Measurements from ENCODE around the gene ADAM33.

Gene ADAM33

DNA sequence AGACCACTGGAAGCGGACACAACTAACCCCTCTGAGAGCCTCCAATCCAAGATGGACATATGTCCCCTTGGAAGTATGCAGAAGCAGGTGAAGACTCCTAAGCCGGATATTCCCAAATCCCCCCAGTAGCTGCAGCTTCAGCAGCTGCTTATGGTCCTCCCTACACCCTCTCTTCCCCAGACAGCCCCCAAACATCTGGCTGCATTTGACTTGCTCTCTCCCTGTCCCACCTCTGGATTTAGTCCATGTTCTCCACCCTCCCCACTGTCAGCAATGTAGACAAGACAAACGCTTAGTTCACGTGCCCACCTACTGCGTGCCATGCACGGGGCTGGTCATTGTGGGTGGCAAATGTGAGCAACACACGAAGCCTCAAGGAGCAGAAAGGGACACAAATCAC lies 4.6 kb upstream of the ADAM33 start:
- no peak for DNase-seq

DNA sequence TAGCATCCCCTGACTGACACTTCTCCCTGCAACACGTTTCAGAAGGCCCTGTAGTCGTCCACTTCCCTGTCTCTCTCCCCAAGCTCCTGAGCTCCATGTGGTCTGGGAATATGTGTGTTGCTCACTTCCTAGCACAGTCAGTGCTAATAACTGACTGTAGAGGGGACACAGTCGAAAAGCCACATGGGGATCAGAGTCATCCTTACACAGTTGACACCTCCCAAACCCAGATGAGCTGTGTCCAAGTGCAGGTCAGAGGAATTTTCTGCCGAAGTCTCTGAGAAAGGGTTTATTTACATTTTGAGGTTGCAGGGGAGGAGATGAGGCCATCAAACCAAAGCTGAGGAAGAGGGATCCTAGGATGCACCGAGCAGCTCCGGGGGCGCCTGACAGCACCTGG lies 3.5 kb upstream of the ADAM33 start:
- DNase-seq = no peak

DNA sequence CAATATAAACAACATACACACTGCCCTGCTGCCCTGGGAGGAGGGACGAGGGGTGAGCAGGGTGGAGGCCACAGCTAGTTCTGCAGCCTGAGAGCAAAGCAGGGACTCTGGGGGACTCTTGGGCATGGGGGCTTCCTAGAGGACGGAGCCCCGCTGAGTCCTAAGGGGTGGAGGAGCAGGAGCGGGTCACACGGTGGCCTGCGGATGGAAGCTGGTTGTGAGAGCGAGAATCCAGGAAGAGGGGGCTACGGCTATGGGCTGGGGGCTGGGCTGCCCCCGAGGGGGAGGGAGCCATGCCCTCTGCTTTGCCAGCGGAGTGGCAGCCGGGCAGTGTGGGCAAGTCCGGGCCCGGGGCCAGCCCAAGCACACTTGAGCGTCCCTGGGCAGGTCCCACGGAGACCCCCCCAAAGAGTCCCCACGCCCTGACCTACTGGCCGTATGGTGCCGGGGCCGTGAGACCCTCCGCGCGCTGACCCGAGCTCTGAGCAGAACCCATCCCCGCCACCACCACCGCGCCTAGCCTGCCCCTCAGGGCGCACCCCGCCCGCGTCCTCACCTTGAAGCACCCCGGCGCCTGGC lies 369 bp downstream of the ADAM33 start:
- no peak for DNase-seq

DNA sequence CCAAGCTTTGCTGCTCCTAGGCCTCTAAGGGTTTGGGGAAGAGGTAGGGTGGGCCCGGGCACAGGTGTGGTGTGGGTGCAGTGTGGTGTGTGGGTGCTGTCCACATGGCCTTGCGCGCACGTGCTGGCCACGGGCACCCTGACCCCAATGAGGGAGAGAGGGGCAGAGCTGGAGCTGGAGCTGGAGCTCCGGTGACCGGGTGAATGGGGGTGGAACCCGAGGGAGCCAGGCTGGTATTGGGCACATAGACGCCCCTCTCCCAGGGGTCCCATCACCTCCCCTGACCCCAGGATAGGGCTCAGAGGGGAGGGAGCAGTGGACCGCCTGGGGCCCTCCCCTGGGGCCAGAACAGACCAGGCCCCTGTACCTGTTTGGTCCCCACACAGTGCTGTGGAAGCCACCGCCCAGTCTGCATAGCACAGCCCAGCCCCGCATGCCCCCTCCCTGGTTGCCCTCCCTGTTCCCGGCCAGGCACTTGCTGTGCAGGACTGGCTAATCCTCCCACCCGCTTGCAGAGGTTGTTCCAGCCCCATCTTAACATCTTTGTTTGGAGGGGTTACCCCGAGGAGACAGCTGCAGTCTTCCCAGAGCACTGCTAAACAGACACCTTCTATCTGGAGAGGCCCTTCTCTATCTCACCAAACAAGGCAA lies 984 bp downstream of the ADAM33 start:
- DNase-seq = no peak

DNA sequence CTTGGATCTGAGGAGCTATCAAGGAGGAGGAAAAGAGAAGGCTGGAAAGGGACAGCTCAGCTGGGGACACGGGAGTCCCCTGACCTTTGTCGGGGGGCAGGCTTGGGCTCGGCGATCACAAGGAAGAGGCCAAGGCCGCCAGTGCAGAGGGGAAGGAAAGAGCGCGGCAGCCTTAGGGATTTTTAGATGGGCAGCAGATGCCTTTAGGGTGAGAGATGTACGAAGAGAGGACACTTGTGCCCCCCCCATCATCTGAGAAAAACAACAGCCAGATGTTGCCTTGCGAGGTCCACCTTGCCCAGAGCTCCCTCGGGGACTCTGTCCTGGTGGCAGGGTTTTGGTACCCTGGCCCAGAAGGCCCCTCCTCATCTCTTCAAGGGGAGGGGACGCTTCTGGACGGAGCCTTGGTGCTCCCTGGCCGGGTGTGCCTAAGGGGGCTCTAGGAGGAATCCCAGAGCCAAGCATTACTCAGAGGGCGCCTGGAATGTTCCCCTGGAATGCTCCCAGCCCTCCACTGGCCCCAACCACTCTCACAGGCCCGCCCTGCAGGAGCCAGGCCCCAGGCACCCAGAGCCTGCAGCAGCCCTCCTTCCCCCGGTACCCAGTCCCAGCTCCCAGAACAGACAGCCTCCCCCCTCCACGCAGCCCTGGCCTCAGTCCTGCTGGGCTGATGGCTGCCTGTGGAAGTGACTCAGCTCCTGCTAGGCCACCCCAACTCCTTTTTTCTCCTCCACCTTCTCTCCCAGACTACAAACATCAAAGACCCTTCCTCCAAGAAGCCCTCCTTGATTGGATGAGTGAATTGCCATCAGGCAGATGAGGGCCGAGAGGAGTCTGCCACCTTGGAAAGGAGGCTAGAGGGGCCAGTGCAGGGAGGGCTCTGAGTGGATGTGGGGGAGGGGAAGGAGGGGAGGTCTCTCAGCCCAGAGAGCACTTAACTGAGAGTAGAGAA lies 1.8 kb downstream of the ADAM33 start:
- DNase-seq = no peak

DNA sequence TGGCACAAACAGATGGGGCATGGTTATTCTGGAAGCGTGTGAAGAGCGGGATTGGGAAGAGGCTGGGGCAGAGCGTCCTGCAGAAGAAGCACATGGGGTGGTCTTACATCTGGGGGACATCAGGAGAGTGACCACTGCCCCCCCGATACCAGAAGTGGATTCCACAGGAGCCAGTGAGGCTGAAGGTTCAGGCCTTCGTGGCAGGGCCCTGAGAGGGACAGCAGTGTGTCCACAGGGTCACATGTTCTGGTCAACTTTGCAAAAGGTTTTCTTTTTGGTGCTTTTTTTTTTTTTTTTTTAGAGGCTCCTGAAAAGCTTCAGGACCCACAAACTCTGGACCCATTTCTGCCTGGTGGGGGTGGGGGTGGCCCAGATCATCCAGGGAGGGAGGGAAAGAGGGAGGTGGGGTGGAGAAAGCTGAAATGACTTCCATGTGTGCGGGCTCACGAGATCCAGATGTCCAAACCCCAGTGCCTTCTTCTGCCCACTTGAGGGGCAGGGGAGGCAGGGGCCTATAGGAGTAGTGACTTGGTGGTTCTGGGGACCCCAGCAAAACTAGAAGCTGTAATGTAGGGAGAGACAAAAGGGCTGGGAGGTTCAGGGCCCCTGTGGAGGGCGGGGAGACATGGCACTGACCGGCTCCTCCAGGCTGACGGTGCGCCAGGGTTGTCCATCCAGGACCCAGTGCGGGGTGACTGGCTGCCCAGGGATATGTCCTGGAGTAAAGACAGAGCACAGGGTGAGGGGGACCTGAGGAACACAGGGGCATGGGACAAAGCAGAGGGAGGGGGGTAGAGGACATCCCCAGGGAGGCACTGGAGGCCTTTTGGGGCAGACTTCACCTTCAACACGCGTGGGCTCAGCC lies 2.7 kb downstream of the ADAM33 start:
- no peak for DNase-seq

DNA sequence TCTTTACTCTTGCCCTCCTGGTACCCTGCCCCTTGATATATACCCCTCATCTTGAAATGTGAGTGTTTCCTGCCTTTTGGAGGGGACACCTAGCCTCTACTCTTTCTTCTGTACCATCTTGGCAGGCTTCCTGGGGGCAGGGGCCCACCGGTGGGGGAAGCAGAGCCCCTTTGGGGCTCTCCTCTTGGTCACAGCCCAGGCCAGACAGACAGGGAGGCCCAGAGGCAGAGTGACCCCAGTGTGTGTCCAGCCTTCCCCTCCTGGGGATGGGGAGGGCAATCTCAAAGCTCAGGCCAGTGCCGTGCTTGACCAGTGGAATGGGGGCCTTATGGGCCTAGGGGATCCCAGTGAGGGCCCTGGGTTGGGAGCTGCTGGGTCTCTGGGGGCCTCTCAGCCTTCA lies 3.6 kb downstream of the ADAM33 start:
- no peak for DNase-seq

DNA sequence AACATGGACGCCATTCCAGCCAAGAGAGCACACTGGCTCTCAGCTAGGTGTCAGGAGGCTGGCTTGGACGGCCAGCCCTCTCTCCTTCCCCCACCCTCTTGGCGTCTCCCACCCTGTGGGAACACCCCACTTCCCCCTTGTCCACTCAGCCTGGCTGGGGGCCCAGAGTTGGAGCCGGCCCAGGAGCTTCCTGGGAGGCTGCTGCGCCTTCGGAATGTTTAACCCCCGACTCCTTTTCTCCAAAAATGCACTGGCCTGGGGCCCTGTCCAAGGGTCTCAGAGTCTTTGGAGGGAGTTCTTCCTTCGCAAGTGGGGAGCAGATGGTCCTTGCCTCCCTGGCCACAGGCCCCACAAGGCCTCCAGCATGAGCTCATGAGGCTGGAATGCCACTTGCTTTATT lies 4.1 kb downstream of the ADAM33 start:
- DNase-seq = peak in 1 of 2 experiments; percentile 50

DNA sequence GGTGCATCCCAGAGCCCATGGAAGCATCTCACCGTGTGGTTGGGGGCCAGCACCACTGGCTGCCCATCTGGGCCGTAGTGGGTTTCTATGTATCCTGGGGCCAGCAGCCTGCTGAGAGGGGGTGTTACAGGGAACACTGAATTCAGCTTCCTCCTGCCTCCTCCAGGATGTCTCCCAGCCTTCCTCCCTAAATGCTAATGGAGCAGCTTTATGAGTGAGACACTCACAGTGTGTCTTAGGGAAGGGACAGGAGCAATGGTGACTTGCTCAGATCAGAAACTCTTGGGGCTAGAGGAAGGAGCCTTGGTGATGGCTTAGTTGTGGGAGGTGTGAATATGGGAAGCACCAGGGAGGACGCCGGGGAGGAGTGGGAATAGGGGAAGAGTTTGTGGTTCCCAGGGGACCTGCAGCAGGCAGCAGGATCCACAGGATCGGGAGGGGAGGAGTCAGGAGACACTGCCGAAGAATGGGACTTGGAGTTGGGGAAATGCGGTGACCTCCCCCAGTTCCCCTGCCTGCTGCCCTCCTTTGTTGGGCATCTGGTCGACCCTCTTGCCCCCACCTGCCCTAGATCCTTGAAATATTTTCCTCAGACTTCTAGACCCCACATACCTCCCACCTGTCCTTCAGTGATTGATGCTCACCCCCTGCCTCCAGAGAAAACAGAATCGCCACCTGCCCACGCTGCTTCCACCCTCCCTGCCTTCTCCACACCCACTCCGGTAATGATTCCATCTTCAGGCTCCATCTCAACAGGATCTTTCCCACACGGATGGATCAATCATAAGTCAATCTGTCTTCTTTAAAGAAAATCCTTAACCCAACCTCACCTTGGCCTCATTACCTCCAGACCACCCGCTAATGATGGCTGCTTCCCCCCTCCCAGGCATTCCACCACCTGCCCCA lies 6.6 kb downstream of the ADAM33 start:
- no peak for DNase-seq

DNA sequence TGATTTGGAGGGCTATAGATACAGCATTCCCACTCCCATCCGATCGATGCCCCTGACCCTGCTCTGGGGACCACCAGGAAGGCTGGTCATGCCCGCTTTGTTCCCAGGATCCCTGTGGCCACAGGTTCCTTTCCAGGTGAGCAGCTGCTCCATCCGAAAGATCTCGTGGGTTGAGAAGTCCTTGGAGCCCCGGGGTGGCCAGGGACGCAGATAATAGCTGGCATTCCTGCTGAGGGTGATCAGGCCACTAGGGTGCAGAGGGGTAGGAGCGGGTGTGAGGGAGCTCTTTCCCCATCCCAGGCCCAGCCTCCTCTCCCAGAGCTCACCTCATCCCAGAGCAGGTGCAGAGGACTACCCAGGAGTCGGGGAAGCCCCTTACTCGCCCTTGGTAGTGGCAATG lies 7.4 kb downstream of the ADAM33 start:
- DNase-seq = no peak

DNA sequence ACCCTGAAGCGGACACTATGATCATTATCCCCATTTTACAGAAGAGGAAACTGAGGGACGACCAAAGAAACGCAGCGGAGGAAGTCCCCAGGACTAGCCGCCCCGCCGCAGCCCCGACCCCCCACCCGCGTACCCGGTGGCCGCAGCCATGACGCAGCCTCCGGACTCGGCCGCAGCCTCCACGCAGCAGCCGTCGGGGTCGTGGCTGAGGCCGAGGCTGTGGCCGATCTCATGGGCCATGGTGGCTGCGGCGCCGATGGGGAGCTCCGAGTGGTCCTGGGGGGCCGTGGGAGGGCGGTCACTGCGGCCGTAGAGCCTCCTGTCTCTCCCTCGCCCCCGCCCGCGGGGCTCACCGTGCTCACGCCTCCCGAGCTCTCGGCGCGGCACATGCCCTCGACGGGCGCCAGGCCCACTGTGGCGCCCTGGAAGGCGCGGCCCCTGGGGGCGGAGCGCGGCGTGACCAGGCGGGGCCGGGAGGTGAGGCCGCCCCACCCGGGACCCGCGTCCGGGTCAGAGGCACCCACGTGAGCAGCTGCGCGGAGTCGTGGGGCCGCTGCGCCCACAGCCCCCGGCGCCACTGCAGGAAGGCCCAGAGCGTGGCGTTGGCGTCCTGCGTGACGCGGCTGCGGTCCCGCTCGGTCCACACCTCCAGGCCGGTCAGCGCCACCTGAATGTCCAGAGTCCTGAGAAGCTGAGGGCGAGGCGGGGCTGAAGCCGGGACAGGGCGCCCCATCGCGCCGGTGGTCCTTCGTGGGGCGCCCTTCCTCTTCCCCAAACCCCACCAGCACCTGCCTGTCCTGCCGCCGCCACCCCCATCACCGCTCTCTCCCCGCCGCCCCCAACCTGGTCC lies 8.4 kb downstream of the ADAM33 start:
- no peak for DNase-seq

DNA sequence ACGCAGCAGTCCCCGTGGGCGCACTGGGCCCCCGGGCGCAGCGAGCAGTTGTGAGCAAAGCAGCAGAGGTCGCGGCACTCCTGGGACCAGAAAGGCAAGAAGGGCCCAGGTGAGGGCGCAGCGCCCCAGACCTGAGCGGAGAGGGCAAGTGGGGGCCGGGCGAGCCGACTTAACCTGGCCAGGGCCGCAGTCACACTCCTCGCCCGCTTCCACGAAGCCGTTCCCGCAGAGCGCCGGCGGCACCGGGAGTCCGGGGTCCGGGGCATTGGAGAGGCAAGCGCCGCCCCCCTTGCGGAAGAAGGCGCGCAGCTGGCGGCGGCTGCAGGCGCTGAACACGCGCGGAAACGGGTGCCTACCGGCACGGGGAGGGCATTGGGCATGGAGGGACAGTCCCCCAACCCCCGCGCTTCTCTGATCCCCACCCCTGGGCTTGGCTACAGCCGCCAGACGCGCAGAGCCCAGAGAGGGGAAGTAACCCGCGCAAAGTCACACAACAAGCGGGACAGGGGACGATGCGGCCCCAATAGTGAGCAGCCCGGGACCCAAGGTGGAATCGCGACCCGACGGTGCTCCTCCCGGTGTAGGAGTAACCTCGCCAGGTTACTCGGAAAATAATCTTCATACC lies 9.2 kb downstream of the ADAM33 start:
- DNase-seq = no peak

DNA sequence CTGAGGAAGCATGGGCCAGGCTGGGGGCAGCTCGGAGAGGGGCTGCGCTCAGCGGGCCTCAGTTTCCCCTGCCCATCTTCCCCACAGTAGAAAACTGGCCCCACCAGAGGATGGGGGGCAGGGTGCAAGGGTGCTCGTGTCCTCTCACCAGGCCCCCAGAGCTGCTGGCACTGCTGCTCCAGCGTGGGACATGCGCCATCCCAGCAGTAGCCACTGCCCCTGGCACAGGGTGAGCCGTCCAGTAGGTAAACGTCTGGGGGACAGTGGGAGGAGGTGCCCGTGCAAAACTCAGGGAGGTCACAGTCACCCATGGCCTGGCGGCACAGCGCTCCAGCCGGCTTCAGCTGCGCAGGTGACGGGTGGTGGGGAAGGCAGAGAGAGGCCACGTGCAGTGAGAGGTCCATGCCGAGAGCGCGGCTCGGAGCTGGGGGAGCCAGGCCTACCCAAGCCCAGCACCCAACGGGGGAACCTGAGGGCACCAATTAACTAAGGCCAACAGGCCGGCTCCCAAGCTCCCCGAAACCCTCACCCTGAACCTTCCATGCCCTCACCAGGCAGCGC lies 9.7 kb downstream of the ADAM33 start:
- no peak for DNase-seq

DNA sequence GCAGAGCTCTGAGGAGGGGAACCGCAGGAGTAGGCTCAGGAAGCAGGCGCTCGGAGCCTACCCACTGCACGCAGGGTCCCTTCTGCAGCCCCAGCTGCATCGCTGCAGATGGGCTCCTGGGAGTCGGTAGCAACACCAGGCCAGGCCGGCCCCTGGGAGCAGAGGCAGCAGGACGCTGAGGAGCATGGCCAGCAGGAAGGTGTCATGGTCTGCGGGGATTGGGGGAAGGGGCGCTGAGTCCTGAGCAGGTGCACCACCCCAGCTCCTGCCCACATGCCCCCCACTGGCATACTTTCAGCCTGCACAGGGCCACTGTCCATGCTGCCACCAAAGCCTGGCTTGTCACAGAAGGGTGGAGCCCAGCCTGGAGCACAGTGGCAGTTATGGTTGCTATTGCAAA lies 10.9 kb downstream of the ADAM33 start:
- no peak for DNase-seq

DNA sequence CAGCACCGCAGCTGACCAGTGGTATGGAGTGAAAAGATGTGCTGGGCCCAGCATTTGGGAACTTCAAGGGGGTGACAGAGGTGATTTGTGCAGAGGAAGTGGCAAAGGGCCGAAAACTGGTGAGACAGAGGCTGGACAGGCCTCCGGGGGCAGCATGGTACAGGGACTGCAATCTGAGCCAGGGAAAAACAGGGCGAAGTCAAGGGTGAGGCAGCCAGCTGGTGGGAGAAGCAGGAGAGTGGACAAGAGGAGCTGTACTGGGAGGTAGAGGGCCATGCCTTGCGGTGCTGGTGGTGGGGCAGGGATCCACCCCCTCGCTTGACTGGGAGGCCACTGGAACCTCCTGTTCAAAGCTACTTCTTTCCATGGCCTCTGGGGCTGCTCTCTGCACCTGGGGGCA lies 11.3 kb downstream of the ADAM33 start:
- DNase-seq = no peak

DNA sequence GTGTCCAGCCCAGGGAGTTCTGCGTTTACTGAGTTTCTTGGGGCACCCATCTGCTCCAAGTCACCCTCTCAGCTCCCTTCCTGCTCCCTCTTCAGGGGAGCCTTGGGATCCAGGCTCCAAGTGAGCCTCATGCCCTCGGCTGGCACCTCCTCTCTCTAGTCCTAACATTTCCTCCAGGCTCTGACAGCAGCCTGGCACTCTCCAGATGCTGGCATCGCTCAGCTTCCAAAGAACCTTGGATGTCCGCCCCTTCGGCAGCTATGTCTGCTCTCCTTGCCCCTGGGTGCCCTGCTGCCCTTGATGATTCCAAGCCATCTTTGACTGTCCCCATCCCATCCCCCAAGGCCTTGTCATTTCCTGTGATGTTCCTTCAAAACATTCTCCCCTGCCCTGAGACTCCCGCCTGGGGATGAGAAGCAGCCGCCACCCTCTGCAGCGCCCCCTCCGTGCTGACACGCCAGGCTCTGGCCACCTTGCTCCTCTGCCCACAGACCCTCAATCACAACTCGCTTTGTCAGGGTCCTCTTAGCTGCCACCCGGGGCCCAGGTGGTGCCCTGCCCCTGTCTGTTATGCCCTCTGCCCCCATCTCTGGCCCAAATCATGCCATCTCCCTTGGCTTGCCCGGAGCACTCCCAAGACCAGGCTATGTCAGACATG lies 12.0 kb downstream of the ADAM33 start:
- DNase-seq = no peak

DNA sequence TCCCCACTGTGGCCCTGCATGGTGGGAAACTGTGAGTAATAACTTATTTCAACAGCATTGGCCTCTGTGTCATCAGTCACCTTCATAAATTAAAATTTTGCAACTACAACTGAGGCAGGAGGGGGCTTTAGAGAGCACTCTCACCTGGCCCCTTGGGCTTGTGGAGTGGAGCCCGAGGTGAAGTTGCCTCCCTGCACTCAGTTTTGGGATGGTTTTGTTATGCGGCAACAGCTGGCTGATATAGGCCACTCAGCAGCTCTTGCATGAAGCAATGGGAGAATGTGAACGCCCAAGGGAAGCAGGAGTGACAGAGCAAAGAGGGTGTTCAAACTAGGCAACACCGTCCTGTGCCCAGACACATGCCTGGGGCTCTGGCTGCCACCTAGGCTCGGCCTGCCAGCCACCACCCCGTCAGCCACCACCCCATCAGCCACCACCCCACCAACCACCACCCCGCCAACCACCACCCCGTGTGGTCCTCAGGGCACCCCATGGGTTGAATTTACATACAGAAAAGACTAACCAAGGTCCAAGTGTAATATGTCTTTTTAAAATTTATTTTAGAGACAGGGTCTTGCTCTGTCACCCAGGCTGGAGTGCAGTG lies 14.3 kb downstream of the ADAM33 start:
- DNase-seq = no peak

DNA sequence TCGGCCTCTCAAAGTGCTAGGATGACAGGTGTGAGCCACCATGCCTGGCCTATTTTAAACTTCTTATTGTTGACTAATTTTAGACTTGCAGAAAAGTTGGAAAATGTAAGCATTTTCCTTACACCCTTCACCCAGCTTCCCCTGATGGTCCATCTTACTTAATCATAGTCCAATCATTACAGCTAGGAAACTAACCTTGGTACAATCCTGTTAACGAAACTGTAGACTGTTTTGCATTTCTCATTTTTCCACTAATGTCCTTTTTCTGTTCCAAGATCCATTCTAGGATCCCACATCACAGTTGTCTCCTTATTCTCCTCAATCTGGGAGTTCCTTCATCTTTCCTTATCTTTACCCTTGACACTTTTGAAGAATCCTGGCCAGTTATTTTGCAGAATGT lies 18.0 kb downstream of the ADAM33 start:
- no peak for DNase-seq

DNA sequence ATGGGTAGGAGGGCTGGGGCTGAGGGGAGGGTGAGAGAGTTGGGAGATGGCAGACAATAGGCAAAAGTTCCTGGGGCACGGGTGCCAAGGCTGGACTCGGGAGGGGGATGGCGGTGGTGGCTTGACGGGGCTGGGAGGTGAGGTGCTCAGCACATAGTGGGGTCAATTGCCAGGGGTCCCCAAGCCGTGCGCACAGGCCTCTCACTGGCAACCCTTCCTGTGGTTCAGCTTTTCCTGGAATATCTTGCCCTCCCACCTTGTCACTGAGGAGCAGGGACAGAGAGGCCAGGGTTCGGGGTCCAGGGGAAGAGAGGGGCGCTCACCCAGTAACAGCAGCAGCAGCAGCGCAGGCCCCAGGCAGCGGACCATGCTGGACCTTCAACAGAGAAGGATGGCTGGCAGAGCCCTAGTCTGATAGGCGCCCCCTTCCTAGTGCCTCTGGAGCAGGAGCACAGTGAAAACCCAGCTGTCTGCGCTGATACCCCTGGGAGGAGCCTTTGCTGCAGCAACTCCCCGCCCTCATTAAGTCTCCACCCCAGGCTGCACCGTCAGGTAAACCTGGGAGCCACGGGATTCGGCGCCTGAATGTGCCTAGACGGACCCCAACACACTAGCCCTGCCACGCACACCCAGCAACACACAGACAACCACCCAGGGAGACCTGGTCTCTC lies 18.6 kb downstream of the ADAM33 start, which contains the start of gene GFRA4:
Gene GFRA4 (minus strand): TSS at position 369 of the 671 bp plus-strand sequence. CDS start 0 bp downstream, at position 369.
- DNase-seq = no peak
